Stimulated activated CD4-positive, alpha-beta T cell treated with anti-CD3 and anti-CD28 coated beads, Interleukin-4, amount 100 ng/mL, for 4 hours (primary cell): Measurements from ENCODE around the gene LENG1.
"Not testable (repeated sequence)": the region's sequence is repeated elsewhere in the genome, so short reads cannot be mapped to it uniquely, and the experiment has no call there.

Experiments used
- DNase-seq, 2 experiments: peaks; one replicate each; pipeline ENCODE4 v3.0.0-alpha.2; 2020

Gene LENG1

GRCh38 chr19:54189145-54189734 lies 29.7 kb upstream of the LENG1 start, which contains the start of gene MBOAT7:
Gene MBOAT7, minus strand, starts transcription at chr19:54189580. Its CDS starts 1,072 bp downstream, at chr19:54188508.
- DNase-seq, result no peak

GRCh38 chr19:54188215-54188871 lies 28.8 kb upstream of the LENG1 start:
- peak; percentile 47 to 76 for DNase-seq

- no peak for DNase-seq
Observed at GRCh38 chr19:54186934-54187381, 27.4 kb upstream of the LENG1 start.

DNA sequence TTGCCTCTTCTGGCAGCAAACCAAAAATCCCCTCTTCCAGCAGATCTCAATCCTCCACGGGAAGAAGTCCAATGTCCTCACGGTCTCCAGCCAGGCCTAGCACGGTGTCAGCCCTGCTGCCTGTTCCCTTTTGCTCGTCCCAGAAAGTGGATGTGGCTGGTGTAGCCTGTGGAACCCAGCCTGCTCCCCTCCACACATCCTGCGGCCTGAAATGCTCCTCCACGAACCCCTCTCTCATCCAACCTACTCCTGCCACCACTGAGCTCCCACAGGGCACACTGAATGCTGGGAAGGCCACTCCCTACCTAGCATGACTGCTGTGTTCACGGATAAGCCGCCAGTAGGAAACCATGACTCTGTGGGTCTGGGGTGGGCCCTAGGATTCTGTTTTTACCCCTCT lies 26.8 kb upstream of the LENG1 start:
- no peak for DNase-seq

GRCh38 chr19:54183431-54183830 lies 23.9 kb upstream of the LENG1 start:
- no peak for DNase-seq

DNA sequence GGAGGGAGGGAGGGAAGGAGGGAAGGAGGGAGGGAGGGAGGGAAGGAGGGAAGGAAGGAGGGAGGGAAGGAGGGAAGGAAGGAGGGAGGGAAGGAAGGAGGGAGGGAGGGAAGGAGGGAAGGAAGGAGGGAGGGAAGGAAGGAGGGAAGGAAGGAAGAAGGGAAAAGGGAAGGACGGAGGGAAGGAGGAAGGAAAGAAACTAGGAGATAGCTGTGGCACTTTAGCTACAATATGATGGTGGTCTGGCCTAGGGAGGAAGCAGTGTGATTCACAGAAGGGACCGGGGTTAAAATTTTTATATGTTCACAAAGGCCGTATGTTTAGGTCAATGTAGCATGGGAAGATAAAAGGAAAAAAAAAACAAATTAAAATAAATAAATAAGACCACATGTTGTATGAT lies 22.4 kb upstream of the LENG1 start:
- DNase-seq, result not testable (repeated sequence)

- no peak for DNase-seq
Observed at GRCh38 chr19:54180691-54181091, 21.2 kb upstream of the LENG1 start.

GRCh38 chr19:54179921-54180461 lies 20.5 kb upstream of the LENG1 start:
- no peak for DNase-seq

DNA sequence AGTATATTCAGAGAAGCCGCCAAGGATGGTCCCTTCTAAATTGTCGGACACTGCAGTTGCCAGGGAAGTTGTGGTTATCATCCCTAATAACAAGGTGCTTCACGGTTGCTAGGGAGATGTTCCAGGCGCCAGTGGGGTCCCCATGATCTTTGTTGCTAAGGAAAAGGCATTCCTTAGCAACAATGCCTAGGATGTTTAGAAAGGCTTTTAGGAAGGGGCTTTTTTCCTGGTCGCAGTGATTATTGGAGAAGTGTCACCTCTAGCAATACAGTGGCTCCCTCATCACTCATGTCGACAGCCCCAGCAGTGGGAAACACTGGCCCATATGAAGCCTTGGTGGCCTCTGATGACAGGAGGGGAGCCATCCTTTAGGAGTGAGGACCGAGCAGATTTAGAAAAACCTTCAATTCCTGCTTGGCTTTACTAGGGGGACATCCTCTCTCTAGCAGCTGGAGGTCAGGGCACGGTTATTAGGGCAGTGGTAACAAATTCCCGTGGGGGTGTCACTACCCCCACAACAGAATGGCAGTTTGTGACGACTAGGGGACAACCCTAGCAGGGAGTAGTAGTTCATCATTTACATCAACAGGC lies 19.8 kb upstream of the LENG1 start:
- DNase-seq, result no peak

GRCh38 chr19:54178581-54179261 lies 19.2 kb upstream of the LENG1 start:
- DNase-seq, result no peak

- no peak for DNase-seq
Observed at GRCh38 chr19:54173951-54174834, 14.7 kb upstream of the LENG1 start.

GRCh38 chr19:54173359-54173699 lies 13.8 kb upstream of the LENG1 start:
- DNase-seq, result no peak

- DNase-seq, result no peak
Observed at GRCh38 chr19:54172471-54173358, 13.2 kb upstream of the LENG1 start, which contains the start of gene TMC4. Gene TMC4, minus strand, starts transcription at chr19:54173160. Its CDS starts 43 bp downstream, at chr19:54173117.

GRCh38 chr19:54171736-54172431 lies 12.4 kb upstream of the LENG1 start:
- DNase-seq, result not testable (repeated sequence)

DNA sequence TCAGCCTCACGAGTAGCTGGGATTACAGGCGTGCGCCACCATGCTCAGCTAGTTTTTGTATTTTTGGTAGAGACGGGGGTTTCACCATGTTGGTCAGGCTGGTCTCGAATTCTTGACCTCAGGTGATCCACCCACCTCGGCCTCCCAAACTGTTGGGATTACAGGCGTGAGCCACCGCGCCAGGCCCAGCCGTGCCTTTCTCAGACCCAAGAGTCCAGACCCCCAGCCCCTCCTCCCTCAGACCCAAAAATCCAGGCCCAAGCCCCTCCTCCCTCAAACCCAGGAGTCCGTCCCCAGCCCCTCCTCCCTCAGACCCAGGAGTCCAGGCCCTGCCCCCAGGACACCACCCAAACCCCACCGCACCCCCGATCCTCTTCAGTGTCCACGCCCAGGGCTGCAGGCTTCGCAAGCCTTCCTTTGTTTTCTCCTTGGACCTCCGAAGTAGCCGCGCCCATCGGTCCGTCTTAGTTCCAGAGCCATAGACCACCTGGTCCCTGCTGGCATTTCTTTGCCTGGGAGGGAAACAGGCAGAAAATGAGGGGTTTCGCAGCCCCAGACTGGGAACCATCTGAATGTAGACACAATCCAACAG lies 9.7 kb upstream of the LENG1 start:
- DNase-seq, result no peak

GRCh38 chr19:54168174-54168917 lies 8.8 kb upstream of the LENG1 start:
- peak; percentile 80 to 94 for DNase-seq

- DNase-seq, result no peak
Observed at GRCh38 chr19:54165222-54165621, 5.7 kb upstream of the LENG1 start.

GRCh38 chr19:54164369-54165068 lies 5.0 kb upstream of the LENG1 start:
- DNase-seq, result peak; percentile 35 to 48

DNA sequence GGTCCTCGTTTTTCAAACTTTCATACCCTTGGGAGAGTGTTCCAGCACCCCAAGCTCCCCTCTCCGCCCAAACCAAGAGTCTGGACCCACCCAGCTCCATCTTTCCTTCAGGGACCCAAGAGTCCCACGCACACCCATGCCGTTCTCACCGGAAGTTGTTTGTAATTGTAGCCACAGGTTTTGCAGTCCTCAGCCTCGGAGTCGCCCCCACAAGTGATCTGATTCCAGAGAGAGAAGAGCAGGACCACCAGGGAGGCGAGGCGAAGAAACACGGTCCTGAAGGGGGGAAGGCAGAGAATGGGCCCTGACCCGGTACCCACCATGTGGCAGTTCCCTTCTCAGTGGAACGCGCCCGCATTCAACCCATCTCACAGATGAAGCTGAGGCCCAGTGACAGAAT lies 3.4 kb upstream of the LENG1 start:
- no peak for DNase-seq
